BJ (cell line): ENCODE data around the gene SMAD7. TPM values are rescaled to one million over a fixed set of nuclear protein-coding genes. Genes with fewer than 3 reads are reported as not detected.

Experiments
- CTCF ChIA-PET: fragments of 350-600 bp; formaldehyde crosslinking; extraction: SDS; loops from one replicate; lab custom pipeline; 2021; ENCODE audit warnings: antibody characterized with exemption, inconsistent platforms; lab: Yijun Ruan, JAX
- POLR2A ChIA-PET: fragments of 300-600 bp; sonication (Branson Sonifier 250); formaldehyde crosslinking; extraction: SDS; loops from one replicate; lab custom pipeline; 2021; ENCODE audit warnings: antibody characterized with exemption; lab: Charles Lee
- DNase-seq: peaks from one replicate; pipeline ENCODE4 v3.0.0-alpha.2; 2011; ENCODE audit warnings: low read depth
- H3K27me3 ChIP-seq: 2 replicates; pipeline ENCODE4 v1.6.0; 2011; ENCODE audit warnings: low read length; ENCODE audit not compliant: control insufficient read depth, insufficient read depth
- H3K36me3 ChIP-seq: 2 replicates; pipeline ENCODE4 v1.5.1; 2011; ENCODE audit warnings: low read length; ENCODE audit not compliant: control insufficient read depth, insufficient read depth
- H3K4me3 ChIP-seq: 2 replicates; pipeline ENCODE4 v1.5.1; 2011; ENCODE audit warnings: low read depth, mild to moderate bottlenecking, control low read depth, low read length
- CTCF ChIP-seq: IDR thresholded peaks from 2 replicates; pipeline ENCODE4 v1.5.1; 2011; ENCODE audit warnings: low read depth, mild to moderate bottlenecking, control low read depth, inconsistent platforms, low read length, moderate library complexity; ENCODE audit not compliant: insufficient read depth
- polyA plus RNA-seq: library from polyadenylated mRNA; depleted of rRNA; stranded (reverse); fragments of >200 nt; gene quantifications from 2 replicates; pipeline ENCODE4 v1.2.3, GENCODE V29; 2011

The SMAD7 gene
- polyA plus RNA-seq, 1 experiment = 24.2 TPM

- no peak for TF ChIP-seq CTCF
- CTCF ChIA-PET = interaction anchor here (0.6 kb wide), 1 partner anchor 19 kb away, joined by 3 read pairs; no protein-coding TSS in a partner anchor
- POLR2A ChIA-PET = interaction anchor here (0.6 kb wide), 1 partner anchor 164 kb away, joined by 3 read pairs; no protein-coding TSS in a partner anchor
Measured at GRCh38 chr18:48893061-48893607, 57.6 kb downstream of the SMAD7 start.

GRCh38 chr18:48892146-48892855 lies 58.5 kb downstream of the SMAD7 start:
- Histone ChIP-seq H3K36me3 (no peaks in the 10 kb centered on the region), H3K27me3 (no peaks in the 10 kb centered on the region), H3K4me3 (no peak overlapping the region)
- TF ChIP-seq CTCF = no peak
- POLR2A ChIA-PET = no interaction called here
- DNase-seq = no peak
- CTCF ChIA-PET = interaction anchor here (1.2 kb wide), 1 partner anchor 9 kb away, joined by 4 read pairs; no protein-coding TSS in a partner anchor

More at GRCh38 chr18:48893061-48893607, 57.6 kb downstream of the SMAD7 start:
- Histone ChIP-seq H3K4me3 (no peak overlapping the region), H3K27me3 (no peaks in the 10 kb centered on the region), H3K36me3 (no peaks in the 10 kb centered on the region)
- no peak for DNase-seq

- no peak overlapping the region for H3K4me3 ChIP-seq
- no peaks in the 10 kb centered on the region for H3K27me3 ChIP-seq
- no peak for TF ChIP-seq CTCF
- ChIA-PET POLR2A (no interaction called here), CTCF (interaction anchor here (1.2 kb wide), 1 partner anchor 10 kb away, joined by 4 read pairs; no protein-coding TSS in a partner anchor)
- DNase-seq = no peak
- H3K36me3 ChIP-seq = no peaks in the 10 kb centered on the region
Measured at GRCh38 chr18:48891721-48892120, 59.0 kb downstream of the SMAD7 start.

- H3K4me3 ChIP-seq = no peak overlapping the region
- H3K27me3 ChIP-seq = no peaks in the 10 kb centered on the region
- POLR2A ChIA-PET = no interaction called here
- no peaks in the 10 kb centered on the region for H3K36me3 ChIP-seq
- no peak for DNase-seq
- no peak for TF ChIP-seq CTCF
- CTCF ChIA-PET = no interaction called here
Measured at GRCh38 chr18:48889981-48890762, 60.6 kb downstream of the SMAD7 start.
